ENCODE measurements around the gene RAB20.

GRCh38 chr13:110524541-110525257 lies 36.8 kb downstream of the RAB20 start:
- no peak for TF ChIP-seq CTCF (IDR thresholded peaks at IDR 0.05; ENCODE audit: insufficient read depth, low read length)
- no peak for TF ChIP-seq REST (IDR thresholded peaks at IDR 0.05; ENCODE audit: insufficient replicate concordance, low read depth)
- TF ChIP-seq POLR2AphosphoS5 (IDR thresholded peaks at IDR 0.05; ENCODE audit: low read depth), result peak; percentile 65; the same call in 1 of the 2 replicates
- TF ChIP-seq GABPA (IDR thresholded peaks at IDR 0.05; ENCODE audit: low read depth), result no peak
